HG03521 (cell line): ENCODE results near the gene CHST13.

Experiments
- ATAC-seq: cut with Tn5 transposase; IDR thresholded peaks from one replicate; pipeline ENCODE4 v1.9.1; 2021; ENCODE audit warnings: mild to moderate bottlenecking, moderate library complexity; ENCODE audit not compliant: unreplicated experiment

The CHST13 gene

GRCh38 chr3:126552688-126553283 lies 28.8 kb downstream of the CHST13 start:
- no peak for ATAC-seq

GRCh38 chr3:126553284-126554084 lies 29.5 kb downstream of the CHST13 start:
- no peak for ATAC-seq

- no peak for ATAC-seq
These were observed 30.9 kb downstream of the CHST13 start for GRCh38 chr3:126554560-126555525.

- no peak for ATAC-seq
These were observed 32.1 kb downstream of the CHST13 start for GRCh38 chr3:126555795-126556636.

- ATAC-seq: no peak
These were observed 32.9 kb downstream of the CHST13 start for GRCh38 chr3:126556637-126557414.

GRCh38 chr3:126557415-126557745 lies 33.4 kb downstream of the CHST13 start:
- ATAC-seq: no peak

- ATAC-seq: no peak
These were observed 33.8 kb downstream of the CHST13 start for GRCh38 chr3:126557761-126558160.

GRCh38 chr3:126558336-126559071 lies 34.5 kb downstream of the CHST13 start, which contains the start of gene C3orf22:
Gene C3orf22, minus strand, starts transcription at chr3:126558932. Its CDS starts 5,542 bp downstream, at chr3:126553390.
- no peak for ATAC-seq

- ATAC-seq: no peak
These were observed 38.9 kb downstream of the CHST13 start for GRCh38 chr3:126562737-126563276.

GRCh38 chr3:126567696-126568438 lies 43.9 kb downstream of the CHST13 start:
- no peak for ATAC-seq

- ATAC-seq: no peak
These were observed 44.9 kb downstream of the CHST13 start for GRCh38 chr3:126568776-126569342.

- no peak for ATAC-seq
These were observed 45.5 kb downstream of the CHST13 start for GRCh38 chr3:126569390-126569975.

GRCh38 chr3:126570103-126570541 lies 46.2 kb downstream of the CHST13 start:
- no peak for ATAC-seq

- no peak for ATAC-seq
These were observed 47.1 kb downstream of the CHST13 start for GRCh38 chr3:126571078-126571477.

GRCh38 chr3:126573492-126574117 lies 49.6 kb downstream of the CHST13 start:
- ATAC-seq: no peak

GRCh38 chr3:126577261-126577660 lies 53.3 kb downstream of the CHST13 start:
- no peak for ATAC-seq

- ATAC-seq: no peak
These were observed 54.7 kb downstream of the CHST13 start for GRCh38 chr3:126578702-126579101.
